Colonic mucosa (tissue), 4 donors: Measurements from ENCODE around the gene DRD2. TPM values are rescaled to one million over a fixed set of nuclear protein-coding genes. Genes with fewer than 3 reads are reported as not detected.

ENCODE experiments used
- DNase-seq: peaks from one replicate; pipeline ENCODE4 v3.0.0-alpha.2; 2020
- H3K27ac ChIP-seq: fragments of 200-600 bp; one replicate; pipeline ENCODE4 v1.8.0; 2021
- H3K27me3 ChIP-seq: fragments of 200-600 bp; one replicate; pipeline ENCODE4 v1.8.0; 2021
- H3K36me3 ChIP-seq: fragments of 200-600 bp; one replicate; pipeline ENCODE4 v1.8.0; 2021
- H3K4me1 ChIP-seq: fragments of 200-600 bp; one replicate; pipeline ENCODE4 v1.8.0; 2021; ENCODE audit warnings: mild to moderate bottlenecking
- H3K4me3 ChIP-seq: fragments of 200-600 bp; one replicate; pipeline ENCODE4 v1.8.0; 2021
- H3K9ac ChIP-seq, 2 donors: one replicate each; pipeline ENCODE4 v1.7.0; 2013; ENCODE audit warnings: control low read depth in 2 of 2, low read depth in 2 of 2, low read length in 2 of 2
- H3K9me3 ChIP-seq: fragments of 200-600 bp; one replicate; pipeline ENCODE4 v1.8.0; 2021
- CTCF ChIP-seq: fragments of 200-600 bp; IDR thresholded peaks from one replicate; pipeline ENCODE4 v1.8.0; 2022; ENCODE audit warnings: antibody characterized with exemption, mild to moderate bottlenecking
- intact Hi-C: fragments of 100-400 bp; cut with DNase I; formaldehyde crosslinking; loops from one replicate; pipeline ENCODE4 v1.14.1; 2022
- total RNA-seq, 2 donors: library from RNA; stranded (reverse); fragmentation: NEBNext Ultra II Directional in 1 of 2; extraction: Animal tissue kit (Norgen Biotek cat#: 25700) in 1 of 2; gene quantifications; one replicate each; pipeline ENCODE4 v1.2.1, GENCODE V29; 2021
- donor health status: healthy.
- donor health status: DM: no; HTN: no; CAD: no.
- donor health status: DM: no; HTN: no; CAD: no.

Gene DRD2
- total RNA-seq, 2 donors from 2014 or later: 0.10 to 0.27 TPM

GRCh38 chr11:113447621-113448315 is 27.4 kb downstream of the DRD2 start:
- Histone ChIP-seq H3K4me1 (no peaks in the 10 kb centered on the region), H3K9ac (no peak overlapping the region), H3K27me3 (no peaks in the 10 kb centered on the region), H3K4me3 (no peak overlapping the region), H3K27ac (no peak overlapping the region), H3K9me3 (no peaks in the 10 kb centered on the region), H3K36me3 (no peaks in the 10 kb centered on the region)
- DNase-seq: no peak
- no peak for TF ChIP-seq CTCF
- intact Hi-C loops: no loop called here

- DNase-seq: no peak
- Histone ChIP-seq H3K9me3 (no peaks in the 10 kb centered on the region), H3K9ac (no peak overlapping the region), H3K27me3 (no peaks in the 10 kb centered on the region), H3K27ac (no peak overlapping the region), H3K36me3 (no peaks in the 10 kb centered on the region), H3K4me3 (no peak overlapping the region), H3K4me1 (no peaks in the 10 kb centered on the region)
- no peak for TF ChIP-seq CTCF
- intact Hi-C loops: no loop called here
These were observed 28.3 kb downstream of the DRD2 start for GRCh38 chr11:113446938-113447337.

GRCh38 chr11:113446112-113446511 is 29.1 kb downstream of the DRD2 start:
- intact Hi-C loops: no loop called here
- H3K4me1 ChIP-seq: no peaks in the 10 kb centered on the region
- no peak for TF ChIP-seq CTCF
- H3K9me3 ChIP-seq: no peaks in the 10 kb centered on the region
- no peak overlapping the region for H3K27ac ChIP-seq
- DNase-seq: no peak
- no peak overlapping the region for H3K4me3 ChIP-seq
- no peaks in the 10 kb centered on the region for H3K36me3 ChIP-seq
- H3K27me3 ChIP-seq: no peaks in the 10 kb centered on the region
- no peak overlapping the region for H3K9ac ChIP-seq

GRCh38 chr11:113444502-113445123 is 30.6 kb downstream of the DRD2 start:
- Histone ChIP-seq H3K36me3 (no peaks in the 10 kb centered on the region), H3K27ac (no peak overlapping the region), H3K4me1 (no peaks in the 10 kb centered on the region), H3K4me3 (no peak overlapping the region), H3K9me3 (no peaks in the 10 kb centered on the region), H3K27me3 (no peaks in the 10 kb centered on the region), H3K9ac (no peak overlapping the region)
- DNase-seq: no peak
- intact Hi-C loops: no loop called here
- TF ChIP-seq CTCF: no peak

- H3K27me3 ChIP-seq: no peaks in the 10 kb centered on the region
- intact Hi-C loops: no loop called here
These were observed 34.4 kb downstream of the DRD2 start for GRCh38 chr11:113440816-113441215.

More at GRCh38 chr11:113440816-113441215, 34.4 kb downstream of the DRD2 start:
- no peak overlapping the region for H3K27ac ChIP-seq
- H3K9me3 ChIP-seq: no peaks in the 10 kb centered on the region
- no peaks in the 10 kb centered on the region for H3K36me3 ChIP-seq
- TF ChIP-seq CTCF: no peak
- no peak overlapping the region for H3K9ac ChIP-seq
- no peak overlapping the region for H3K4me3 ChIP-seq
- no peak for DNase-seq
- H3K4me1 ChIP-seq: no peaks in the 10 kb centered on the region
